Smooth muscle cell (in vitro differentiated cells): ENCODE measurements around the gene PTPN23. TPM values are rescaled to one million over a fixed set of nuclear protein-coding genes. Genes with fewer than 3 reads are reported as not detected.
A peak's percentile ranks its signal among the peaks of the same experiment; 100 is the strongest.

Source experiments
- DNase-seq: peaks from one replicate; lab custom pipeline; 2025; ENCODE audit not compliant: unreplicated experiment; lab: John Stamatoyannopoulos, UW
- H2AFZ ChIP-seq: fragments of 200-600 bp; sonication (generic); 2 replicates; pipeline ENCODE4 v1.6.0; 2016; ENCODE audit warnings: antibody characterized with exemption, low read depth, mild to moderate bottlenecking
- H3F3A ChIP-seq: fragments of 200-600 bp; sonication (generic); 2 replicates; pipeline ENCODE4 v1.6.0; 2017; ENCODE audit warnings: antibody characterized with exemption, low read depth
- H3K27ac ChIP-seq: fragments of 200-600 bp; sonication (generic); 2 replicates; pipeline ENCODE4 v1.5.1; 2016; ENCODE audit warnings: low read depth, mild to moderate bottlenecking
- H3K27me3 ChIP-seq: fragments of 200-600 bp; sonication (generic); 2 replicates; pipeline ENCODE4 v1.6.1; 2016; ENCODE audit warnings: low read depth, mild to moderate bottlenecking
- H3K36me3 ChIP-seq: fragments of 200-600 bp; sonication (generic); 2 replicates; pipeline ENCODE4 v1.5.1; 2016; ENCODE audit warnings: low read depth
- H3K4me1 ChIP-seq: fragments of 200-600 bp; sonication (generic); 2 replicates; pipeline ENCODE4 v1.5.1; 2016; ENCODE audit warnings: low read depth
- H3K4me2 ChIP-seq: fragments of 200-600 bp; sonication (generic); 2 replicates; pipeline ENCODE4 v1.6.0; 2016; ENCODE audit warnings: mild to moderate bottlenecking
- H3K4me3 ChIP-seq: fragments of 200-600 bp; sonication (generic); 2 replicates; pipeline ENCODE4 v1.5.1; 2016; ENCODE audit warnings: mild to moderate bottlenecking
- H3K79me2 ChIP-seq: fragments of 200-600 bp; sonication (generic); 2 replicates; pipeline ENCODE4 v1.6.0; 2016; ENCODE audit warnings: low read depth, mild to moderate bottlenecking
- H3K9ac ChIP-seq: fragments of 200-600 bp; sonication (generic); 2 replicates; pipeline ENCODE4 v1.6.0; 2016; ENCODE audit warnings: low read depth
- H3K9me3 ChIP-seq: fragments of 200-600 bp; sonication (generic); replicated peaks from 2 replicates; pipeline ENCODE4 v1.5.1; 2016; ENCODE audit warnings: low read depth
- H4K20me1 ChIP-seq: fragments of 200-600 bp; sonication (generic); 2 replicates; pipeline ENCODE4 v1.6.0; 2016; ENCODE audit warnings: low read depth
- WGBS: methylation state at CpG from one replicate; pipeline ENCODE4 v1.1.7; 2016; ENCODE audit warnings: low lambda C conversion rate; 5-methylcytosine and 5-hydroxymethylcytosine counted together
- polyA plus RNA-seq: library from polyadenylated mRNA; unstranded; fragments of >200 nt; fragmentation: Nextera tagmentation; extraction: Ambion mirVana; gene quantifications from 2 replicates; pipeline ENCODE4 v1.2.1, GENCODE V29; 2016
- total RNA-seq: library from RNA; depleted of rRNA; stranded (reverse); fragments of >200 nt; gene quantifications from 2 replicates; pipeline ENCODE4 v1.2.3, GENCODE V29; 2014
- TF ChIP-seq, protein P1 (sequence below): fragments of 200-600 bp; sonication (generic); IDR thresholded peaks from 2 replicates; pipeline ENCODE4 v1.5.1; 2017; ENCODE audit warnings: borderline replicate concordance, mild to moderate bottlenecking, antibody characterized with exemption; ENCODE audit not compliant: insufficient read depth, poor library complexity, severe bottlenecking

PTPN23 gene
- total and polyA plus RNA-seq, 2 experiments from 2014 or later: 7.2 to 17.1 TPM

DNA sequence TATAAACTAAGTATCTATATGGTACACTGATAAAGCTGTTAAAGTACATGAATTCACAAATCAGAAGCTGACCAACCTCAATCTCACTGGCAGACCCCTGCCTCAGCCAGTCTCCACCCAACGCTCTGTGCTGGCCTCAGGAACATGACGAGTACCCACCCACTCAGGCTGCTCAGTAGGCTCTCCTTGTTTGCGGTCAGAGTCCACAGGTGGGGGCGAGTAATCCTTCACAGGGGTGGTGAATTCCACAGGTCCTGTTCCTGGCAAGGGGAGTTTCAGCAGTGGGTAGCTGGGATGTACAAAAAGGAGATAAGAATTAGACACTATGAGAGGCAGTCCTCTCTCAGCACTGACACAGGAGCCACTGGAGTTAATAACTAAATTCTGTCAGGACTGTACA, 54.0 kb downstream of the PTPN23 start:
- Histone ChIP-seq H3K4me3 (no peak overlapping the region), H3K9ac (no peak overlapping the region), H3K79me2 (no peaks in the 10 kb centered on the region), H4K20me1 (no peaks in the 10 kb centered on the region), H3K36me3 (no peaks in the 10 kb centered on the region), H3K4me2 (no peak overlapping the region), H3F3A (no peaks in the 10 kb centered on the region), H3K27ac (no peak overlapping the region), H3K27me3 (no peaks in the 10 kb centered on the region), H3K9me3 (no peaks in the 10 kb centered on the region), H2AFZ (no peak overlapping the region), H3K4me1 (no peaks in the 10 kb centered on the region)
- WGBS: 91% methylated on average over 4 of the region's 4 CpGs
- TF ChIP-seq, protein P1, sequence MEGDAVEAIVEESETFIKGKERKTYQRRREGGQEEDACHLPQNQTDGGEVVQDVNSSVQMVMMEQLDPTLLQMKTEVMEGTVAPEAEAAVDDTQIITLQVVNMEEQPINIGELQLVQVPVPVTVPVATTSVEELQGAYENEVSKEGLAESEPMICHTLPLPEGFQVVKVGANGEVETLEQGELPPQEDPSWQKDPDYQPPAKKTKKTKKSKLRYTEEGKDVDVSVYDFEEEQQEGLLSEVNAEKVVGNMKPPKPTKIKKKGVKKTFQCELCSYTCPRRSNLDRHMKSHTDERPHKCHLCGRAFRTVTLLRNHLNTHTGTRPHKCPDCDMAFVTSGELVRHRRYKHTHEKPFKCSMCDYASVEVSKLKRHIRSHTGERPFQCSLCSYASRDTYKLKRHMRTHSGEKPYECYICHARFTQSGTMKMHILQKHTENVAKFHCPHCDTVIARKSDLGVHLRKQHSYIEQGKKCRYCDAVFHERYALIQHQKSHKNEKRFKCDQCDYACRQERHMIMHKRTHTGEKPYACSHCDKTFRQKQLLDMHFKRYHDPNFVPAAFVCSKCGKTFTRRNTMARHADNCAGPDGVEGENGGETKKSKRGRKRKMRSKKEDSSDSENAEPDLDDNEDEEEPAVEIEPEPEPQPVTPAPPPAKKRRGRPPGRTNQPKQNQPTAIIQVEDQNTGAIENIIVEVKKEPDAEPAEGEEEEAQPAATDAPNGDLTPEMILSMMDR: no peak
- DNase-seq: no peak

DNA sequence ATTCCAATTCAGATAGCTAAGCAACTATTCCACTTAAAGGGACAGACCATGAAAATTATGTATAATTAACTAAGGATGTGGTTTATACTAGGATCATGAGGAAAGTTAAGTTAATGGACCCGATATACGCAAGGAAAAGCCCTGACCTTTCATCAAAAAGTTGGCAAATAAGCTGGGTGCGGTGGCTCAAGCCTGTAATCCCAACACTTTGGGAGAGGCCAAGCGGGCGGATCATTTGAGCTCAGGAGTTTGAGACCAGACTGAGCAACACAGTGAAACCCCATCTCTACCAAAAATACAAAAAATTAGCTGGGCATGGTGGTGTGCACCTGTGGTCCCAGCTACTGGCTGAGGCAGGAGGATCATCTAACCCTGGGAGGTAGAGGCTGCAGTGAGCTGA, 55.4 kb downstream of the PTPN23 start:
- Histone ChIP-seq H3K27ac (no peak overlapping the region), H2AFZ (no peak overlapping the region), H3K27me3 (no peaks in the 10 kb centered on the region), H3K79me2 (no peaks in the 10 kb centered on the region), H3K9ac (no peak overlapping the region), H3K36me3 (no peaks in the 10 kb centered on the region), H3K4me3 (no peak overlapping the region), H3K4me2 (no peak overlapping the region), H4K20me1 (no peaks in the 10 kb centered on the region), H3F3A (no peaks in the 10 kb centered on the region), H3K9me3 (no peaks in the 10 kb centered on the region), H3K4me1 (no peaks in the 10 kb centered on the region)
- WGBS: 96% methylated on average over 5 of the region's 5 CpGs
- TF ChIP-seq, protein P1: no peak
- no peak for DNase-seq

DNA sequence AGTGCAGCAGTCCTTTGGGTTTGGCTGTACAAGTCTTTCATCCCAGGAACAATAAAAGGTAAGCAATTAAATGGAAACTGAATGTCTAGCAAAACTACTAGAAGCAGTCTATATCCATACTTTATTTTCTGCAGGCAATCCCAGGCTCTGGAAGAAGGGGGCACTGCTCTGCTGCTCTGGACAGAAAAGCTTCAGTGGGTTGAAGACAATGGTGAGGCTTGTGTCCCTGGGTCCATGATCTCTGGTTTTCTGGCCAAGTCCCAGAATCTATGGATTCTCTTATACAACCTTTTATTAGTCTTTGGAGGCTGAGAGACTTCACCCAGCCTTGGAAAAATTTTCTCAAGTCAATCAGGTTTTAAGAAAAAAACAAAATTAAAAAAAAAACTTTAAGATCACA, 59.3 kb downstream of the PTPN23 start:
- H3K9me3 ChIP-seq: no peaks in the 10 kb centered on the region
- H3K27me3 ChIP-seq: no peaks in the 10 kb centered on the region
- H2AFZ ChIP-seq: no peak overlapping the region
- no peaks in the 10 kb centered on the region for H3F3A ChIP-seq
- H3K4me3 ChIP-seq: no peak overlapping the region
- TF ChIP-seq, protein P1: peak; percentile 8
- H3K4me1 ChIP-seq: no peaks in the 10 kb centered on the region
- H3K36me3 ChIP-seq: no peaks in the 10 kb centered on the region
- H3K4me2 ChIP-seq: no peak overlapping the region
- peaks cover 4% of the 10 kb centered on the region for H4K20me1 ChIP-seq
- no peak overlapping the region for H3K9ac ChIP-seq
- no peaks in the 10 kb centered on the region for H3K79me2 ChIP-seq
- H3K27ac ChIP-seq: no peak overlapping the region
- no peak for DNase-seq

DNA sequence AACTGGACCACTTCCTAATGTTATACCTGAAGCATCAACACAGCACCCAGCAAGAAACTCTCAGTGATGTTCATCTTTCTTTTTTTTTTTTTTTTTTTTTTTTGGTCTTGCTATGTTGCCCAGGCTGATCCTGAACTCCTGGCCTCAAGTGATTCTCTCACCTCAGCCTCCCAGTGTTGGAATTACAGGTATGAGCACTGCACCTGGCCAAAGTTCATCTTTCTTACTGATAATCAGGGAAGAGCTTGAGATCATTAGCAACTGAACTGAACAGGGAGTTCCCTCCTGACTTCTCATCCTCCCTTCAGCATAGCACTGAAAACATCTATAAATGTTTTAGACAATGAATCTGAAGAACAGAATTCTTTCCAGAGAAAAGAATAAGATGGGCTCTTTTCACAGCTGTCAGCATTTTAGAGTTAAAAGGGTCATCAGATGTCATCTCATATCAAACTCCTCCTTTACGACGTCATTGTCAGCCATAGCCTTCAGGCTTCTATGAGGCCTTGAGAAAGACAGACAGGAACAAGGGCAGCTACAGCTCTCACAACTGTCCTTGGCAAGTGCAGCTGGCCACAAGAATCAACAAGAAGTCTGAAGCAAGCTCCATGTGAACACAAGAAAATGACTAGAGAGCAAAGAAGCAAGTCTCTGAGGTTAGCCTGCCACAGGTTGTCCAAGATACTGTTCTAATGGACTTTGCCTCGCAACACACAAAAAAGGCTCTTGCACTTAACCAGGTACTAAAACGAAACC, 61.2 kb downstream of the PTPN23 start:
- WGBS: 92% methylated on average over 4 of the region's 4 CpGs

More for the DNA sequence above, 61.2 kb downstream of the PTPN23 start:
- no peak for DNase-seq
- H3K79me2 ChIP-seq: no peaks in the 10 kb centered on the region
- H3K4me1 ChIP-seq: no peaks in the 10 kb centered on the region
- H3K27ac ChIP-seq: no peak overlapping the region
- H2AFZ ChIP-seq: no peak overlapping the region
- no peak overlapping the region for H3K4me2 ChIP-seq
- no peaks in the 10 kb centered on the region for H3K36me3 ChIP-seq
- no peaks in the 10 kb centered on the region for H3F3A ChIP-seq
- no peak overlapping the region for H3K9ac ChIP-seq
- no peak overlapping the region for H3K4me3 ChIP-seq
- H4K20me1 ChIP-seq: peaks cover 4% of the 10 kb centered on the region
- TF ChIP-seq, protein P1: no peak
- H3K9me3 ChIP-seq: no peaks in the 10 kb centered on the region
- no peaks in the 10 kb centered on the region for H3K27me3 ChIP-seq
